Choroid plexus epithelial cell (primary cell): Measurements from ENCODE around the gene MAP2K7.

Experiments
- DNase-seq: peaks from one replicate; pipeline ENCODE4 v3.0.0-alpha.2; 2010; ENCODE audit warnings: low read depth
- H3K4me3 ChIP-seq: 2 replicates; pipeline ENCODE4 v1.5.1; 2011; ENCODE audit warnings: low read depth, mild to moderate bottlenecking, control low read depth, low read length, moderate library complexity
- TF ChIP-seq, protein P1 (sequence below): conservative IDR thresholded peaks from 2 replicates; pipeline ENCODE4 v1.5.1; 2011; ENCODE audit warnings: low read depth, mild to moderate bottlenecking, control low read depth, inconsistent platforms, low read length, moderate library complexity

MAP2K7 gene

DNA sequence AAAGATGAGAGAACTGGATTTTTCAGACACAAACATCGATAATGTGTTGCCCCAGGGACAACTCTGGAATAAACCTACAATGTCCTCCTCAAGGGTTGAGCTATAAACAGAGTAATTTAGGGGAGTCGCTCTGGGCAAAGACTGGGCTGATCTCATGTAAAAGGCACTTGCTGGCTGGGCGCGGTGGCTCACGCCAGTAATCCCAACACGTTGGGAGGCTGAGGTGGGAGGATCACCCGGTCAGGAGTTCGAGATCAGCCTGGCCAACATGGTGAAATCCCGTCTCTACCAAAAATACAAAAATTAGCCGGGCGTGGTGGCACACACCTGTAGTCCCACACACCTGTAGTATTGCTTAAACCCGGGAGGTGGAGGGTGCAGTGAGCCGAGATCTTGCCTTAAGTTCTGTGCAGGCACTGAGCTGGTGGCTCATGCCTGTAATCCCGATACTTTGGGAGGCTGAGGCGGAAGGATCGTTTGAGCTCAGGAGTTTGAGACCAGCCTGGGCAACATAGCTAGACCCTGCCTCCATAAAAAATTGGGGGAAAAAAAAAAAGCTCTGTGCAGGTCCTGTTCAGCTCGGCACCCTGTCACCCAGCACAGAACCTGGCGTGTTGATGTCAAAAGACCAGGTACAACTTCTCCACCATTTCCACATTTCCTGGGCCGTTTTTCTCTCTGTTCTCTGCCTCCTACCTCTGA lies 38.4 kb downstream of the MAP2K7 start:
- DNase-seq, result no peak
- H3K4me3 ChIP-seq, result no peak overlapping the region
- TF ChIP-seq, protein P1, sequence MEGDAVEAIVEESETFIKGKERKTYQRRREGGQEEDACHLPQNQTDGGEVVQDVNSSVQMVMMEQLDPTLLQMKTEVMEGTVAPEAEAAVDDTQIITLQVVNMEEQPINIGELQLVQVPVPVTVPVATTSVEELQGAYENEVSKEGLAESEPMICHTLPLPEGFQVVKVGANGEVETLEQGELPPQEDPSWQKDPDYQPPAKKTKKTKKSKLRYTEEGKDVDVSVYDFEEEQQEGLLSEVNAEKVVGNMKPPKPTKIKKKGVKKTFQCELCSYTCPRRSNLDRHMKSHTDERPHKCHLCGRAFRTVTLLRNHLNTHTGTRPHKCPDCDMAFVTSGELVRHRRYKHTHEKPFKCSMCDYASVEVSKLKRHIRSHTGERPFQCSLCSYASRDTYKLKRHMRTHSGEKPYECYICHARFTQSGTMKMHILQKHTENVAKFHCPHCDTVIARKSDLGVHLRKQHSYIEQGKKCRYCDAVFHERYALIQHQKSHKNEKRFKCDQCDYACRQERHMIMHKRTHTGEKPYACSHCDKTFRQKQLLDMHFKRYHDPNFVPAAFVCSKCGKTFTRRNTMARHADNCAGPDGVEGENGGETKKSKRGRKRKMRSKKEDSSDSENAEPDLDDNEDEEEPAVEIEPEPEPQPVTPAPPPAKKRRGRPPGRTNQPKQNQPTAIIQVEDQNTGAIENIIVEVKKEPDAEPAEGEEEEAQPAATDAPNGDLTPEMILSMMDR, result no peak

DNA sequence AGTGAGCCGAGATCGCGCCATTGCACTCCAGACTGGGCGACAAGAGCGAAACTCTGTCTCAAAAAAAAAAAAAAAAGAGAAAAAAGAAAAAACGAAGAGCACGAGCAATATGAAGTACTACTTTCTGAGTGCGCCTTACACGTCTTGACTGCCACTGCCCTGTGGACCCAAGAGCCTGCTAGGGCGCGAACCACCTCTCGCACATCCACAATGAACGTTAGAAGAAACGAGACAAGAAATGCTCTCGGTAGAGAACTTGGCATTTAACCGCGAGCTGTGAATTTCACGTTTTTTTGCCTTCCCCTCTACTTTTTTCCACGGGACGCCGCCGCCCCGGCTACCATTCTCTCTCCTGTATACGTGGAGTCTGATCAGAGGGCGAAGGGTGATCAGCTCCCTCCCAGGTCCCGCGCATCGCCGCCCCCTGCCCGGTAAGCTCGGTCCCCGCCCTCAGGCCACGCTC lies 39.3 kb downstream of the MAP2K7 start:
- H3K4me3 ChIP-seq, result peak overlapping the region; percentile 75
- DNase-seq, result no peak
- TF ChIP-seq, protein P1, result no peak

DNA sequence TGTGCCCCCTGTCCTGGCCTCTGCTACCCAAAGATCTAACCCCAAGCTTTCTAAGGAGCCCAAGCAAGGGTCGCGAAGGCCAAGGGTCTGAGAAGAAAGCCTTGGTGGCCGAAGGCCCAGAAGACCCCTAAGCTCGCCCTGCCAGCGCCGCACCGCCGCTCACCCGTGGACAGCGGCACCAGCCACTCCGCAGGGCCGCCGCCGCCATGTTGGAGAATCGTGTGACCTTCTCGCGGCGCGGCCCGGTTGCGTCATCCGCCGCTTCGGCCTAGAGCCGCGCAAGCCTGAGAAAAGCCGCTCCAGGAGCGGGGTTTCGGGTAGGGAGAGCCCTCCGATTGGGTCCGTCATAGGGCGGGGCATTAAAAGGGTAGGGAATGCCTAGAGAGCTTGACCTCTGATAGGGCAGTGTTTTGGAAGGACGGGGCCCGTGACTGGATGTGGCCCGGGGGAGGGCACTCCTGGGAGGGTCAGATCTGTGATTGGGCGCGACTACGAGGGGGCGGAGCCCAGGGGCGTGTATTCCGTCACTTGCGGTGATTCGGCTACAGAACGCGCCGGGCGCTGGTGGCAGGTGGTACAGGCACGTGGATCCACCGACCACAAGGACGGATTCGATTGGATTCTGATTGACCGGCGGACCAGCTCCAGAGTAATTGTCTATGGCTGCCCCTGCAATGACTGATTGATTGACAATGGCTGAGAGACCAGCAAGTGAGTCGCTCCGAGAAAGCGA lies 39.9 kb downstream of the MAP2K7 start, which contains the start of gene TIMM44:
TIMM44 (minus strand) TSS at position 223 of the 733 bp plus-strand sequence; CDS start at position 208, 15 bp downstream.
- peak within 1 kb of the TSS; percentile 75 for H3K4me3 ChIP-seq
- DNase-seq, result peak; percentile 100
- TF ChIP-seq, protein P1, result no peak

GRCh38 chr19:7944177-7944761 lies 40.6 kb downstream of the MAP2K7 start:
- H3K4me3 ChIP-seq, result peak overlapping the region; percentile 75
- DNase-seq, result peak; percentile 96
- TF ChIP-seq, protein P1, result peak; percentile 86

GRCh38 chr19:7947939-7948338 lies 44.3 kb downstream of the MAP2K7 start:
- H3K4me3 ChIP-seq, result no peak overlapping the region
- peak; percentile 39 for DNase-seq
- TF ChIP-seq, protein P1, result no peak

DNA sequence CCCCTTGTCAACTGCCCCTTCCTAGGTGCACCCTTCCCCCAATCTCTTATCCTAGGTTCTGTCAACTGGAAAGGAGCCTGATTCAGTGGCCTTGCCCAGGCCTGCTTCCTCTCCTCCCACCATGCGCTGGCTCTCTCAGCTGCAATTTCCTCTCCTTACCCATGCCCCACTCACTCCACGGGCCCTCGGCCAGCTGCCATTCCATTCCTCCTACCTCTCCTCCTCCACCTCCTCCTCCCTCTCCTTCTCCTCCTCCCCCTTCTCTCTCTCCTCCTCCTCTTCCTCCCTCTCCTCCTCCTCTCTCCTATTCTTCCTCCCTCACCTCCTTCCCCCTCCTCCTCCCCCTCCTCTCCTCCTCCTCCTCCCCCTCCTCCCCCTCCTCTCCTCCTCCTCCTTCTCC lies 49.4 kb downstream of the MAP2K7 start:
- H3K4me3 ChIP-seq, result no peak overlapping the region
- DNase-seq, result peak; percentile 31
- TF ChIP-seq, protein P1, result no peak
